Activated CD4-positive, alpha-beta T cell treated with anti-CD3 and anti-CD28 coated beads for 36 hours (primary cell): ENCODE measurements around the gene SCN1A. TPM values are rescaled to one million over a fixed set of nuclear protein-coding genes. Genes with fewer than 3 reads are reported as not detected.
"Not testable (repeated sequence)": the region's sequence is repeated elsewhere in the genome, so short reads cannot be mapped to it uniquely, and the experiment has no call there.

ENCODE experiments used
- ATAC-seq: fragments of 200-7000 bp; cut with Tn5 transposase; one replicate; pipeline ENCODE4 v1.10.0; 2021; ENCODE audit warnings: mild to moderate bottlenecking, moderate library complexity
- CTCF ChIA-PET: fragments of 350-600 bp; sonication (Branson Sonifier 250); formaldehyde crosslinking; loops from one replicate; lab custom pipeline; 2021; ENCODE audit warnings: antibody characterized with exemption; lab: Charles Lee
- POLR2A ChIA-PET: fragments of 350-600 bp; sonication (Branson Sonifier 250); formaldehyde crosslinking; loops from one replicate; lab custom pipeline; 2021; ENCODE audit warnings: antibody characterized with exemption, inconsistent platforms; lab: Charles Lee
- DNase-seq: peaks from one replicate; pipeline ENCODE4 v3.0.0-alpha.2; 2020
- H3K27ac Mint-ChIP-seq: one replicate; pipeline ENCODE4 v1.8.0; 2021; ENCODE audit warnings: mixed read lengths
- H3K27me3 Mint-ChIP-seq: one replicate; pipeline ENCODE4 v1.8.0; 2021; ENCODE audit warnings: mixed read lengths
- H3K36me3 Mint-ChIP-seq: one replicate; pipeline ENCODE4 v1.8.0; 2021; ENCODE audit warnings: low read depth, mixed read lengths
- H3K4me1 Mint-ChIP-seq: one replicate; pipeline ENCODE4 v1.8.0; 2021; ENCODE audit warnings: mixed read lengths
- H3K4me3 Mint-ChIP-seq: one replicate; pipeline ENCODE4 v1.8.0; 2021; ENCODE audit warnings: mild to moderate bottlenecking, moderate library complexity, mixed read lengths
- H3K9me3 Mint-ChIP-seq: one replicate; pipeline ENCODE4 v1.8.0; 2021; ENCODE audit warnings: low read depth, mixed read lengths
- intact Hi-C, 2 experiments: fragments of 100-400 bp; cut with DNase I in 1 of 2; cut with micrococcal nuclease in 1 of 2; formaldehyde crosslinking; loops; one replicate each; pipeline versions ENCODE4 v1.14.2 to v1.15.1; 2022 to 2024; cut with DNase I, micrococcal nuclease
- total RNA-seq, 2 experiments: library from RNA; stranded (reverse); gene quantifications; one replicate each; pipeline ENCODE4 v1.2.3, GENCODE V29; 2021

Gene SCN1A
- total RNA-seq, 2 experiments from 2014 or later: not detected

DNA sequence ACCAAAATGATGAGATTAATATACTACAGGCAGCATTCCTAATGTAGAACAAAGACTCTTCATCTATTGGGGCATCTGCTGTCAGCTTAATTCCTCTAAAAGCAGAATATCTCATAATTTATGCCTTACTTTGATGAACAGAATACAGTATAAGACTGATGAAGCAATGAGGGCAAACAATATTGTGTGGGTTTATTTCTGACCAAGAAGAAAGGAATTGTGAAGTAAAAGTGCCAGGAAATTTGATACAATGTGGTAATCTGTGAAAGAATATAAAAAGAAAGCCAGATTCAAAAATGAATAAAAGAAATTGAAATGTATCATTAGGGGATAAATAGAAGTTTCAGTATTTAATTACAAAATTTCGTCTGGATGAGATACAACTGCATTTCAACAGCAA lies 95.5 kb downstream of the SCN1A start:
- POLR2A ChIA-PET: no interaction called here
- H3K9me3 Mint-ChIP-seq: no peaks in the 10 kb centered on the region
- ATAC-seq (no peak), DNase-seq (no peak)
- CTCF ChIA-PET: interaction anchor here (1.0 kb wide), 1 partner anchor 9 kb away, joined by 3 read pairs; no protein-coding TSS in a partner anchor
- H3K27ac Mint-ChIP-seq: no peak overlapping the region
- no peaks in the 10 kb centered on the region for H3K4me1 Mint-ChIP-seq
- H3K4me3 Mint-ChIP-seq: no peak overlapping the region
- H3K27me3 Mint-ChIP-seq: peaks cover 5% of the 10 kb centered on the region
- no peaks in the 10 kb centered on the region for H3K36me3 Mint-ChIP-seq
- intact Hi-C loops: no loop called here

DNA sequence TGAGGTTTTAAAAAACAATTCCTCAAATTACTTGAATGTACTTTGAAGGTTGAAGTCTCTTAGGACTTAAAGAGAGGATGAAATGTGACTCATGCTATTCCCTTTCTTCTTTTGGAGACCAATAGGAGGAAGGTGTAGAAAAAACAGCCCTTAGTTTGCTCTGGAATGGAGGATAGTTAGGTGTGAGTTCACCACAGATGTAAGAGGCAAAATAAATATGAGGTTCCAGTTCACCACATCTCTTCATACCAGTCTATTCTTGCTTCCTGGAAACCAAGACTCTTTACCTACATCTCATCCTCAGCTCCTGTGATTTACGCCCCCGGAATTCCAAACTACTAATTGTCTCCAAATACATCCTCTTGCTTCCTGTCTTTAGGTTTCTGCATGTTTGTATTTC lies 96.8 kb downstream of the SCN1A start:
- no peaks in the 10 kb centered on the region for H3K9me3 Mint-ChIP-seq
- no peak overlapping the region for H3K27ac Mint-ChIP-seq
- ChIA-PET CTCF (interaction anchor here (1.0 kb wide), 1 partner anchor 8 kb away, joined by 3 read pairs; no protein-coding TSS in a partner anchor), POLR2A (no interaction called here)
- H3K36me3 Mint-ChIP-seq: no peaks in the 10 kb centered on the region
- H3K4me1 Mint-ChIP-seq: no peaks in the 10 kb centered on the region
- intact Hi-C loops: no loop called here
- H3K4me3 Mint-ChIP-seq: no peak overlapping the region
- no peak for ATAC-seq
- H3K27me3 Mint-ChIP-seq: peaks cover 5% of the 10 kb centered on the region
- no peak for DNase-seq

DNA sequence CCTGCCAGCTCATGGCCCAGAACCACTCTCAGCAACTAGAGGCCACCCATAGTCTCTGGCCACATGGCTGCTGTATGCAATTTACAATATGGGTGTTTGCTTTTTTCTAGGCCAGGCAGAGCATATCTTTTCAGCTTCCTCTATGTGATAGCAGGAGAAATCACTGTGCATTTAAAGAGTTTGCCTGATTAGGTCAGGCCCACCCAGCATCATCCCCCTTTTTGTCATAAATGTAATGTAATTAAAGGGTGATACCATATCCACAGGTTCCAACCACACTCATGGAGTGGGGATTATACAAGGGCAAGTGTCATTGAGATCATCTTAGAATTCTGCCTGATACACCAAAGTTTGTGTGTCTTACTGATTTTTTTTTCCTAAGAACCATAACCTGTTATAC lies 102.5 kb downstream of the SCN1A start:
- Mint-ChIP-seq H3K27ac (no peak overlapping the region), H3K36me3 (no peaks in the 10 kb centered on the region), H3K27me3 (peaks cover 5% of the 10 kb centered on the region), H3K4me3 (no peak overlapping the region), H3K9me3 (no peaks in the 10 kb centered on the region), H3K4me1 (no peaks in the 10 kb centered on the region)
- ChIA-PET CTCF (no interaction called here), POLR2A (no interaction called here)
- ATAC-seq (no peak), DNase-seq (no peak)
- intact Hi-C loops: no loop called here

GRCh38 chr2:166017208-166017607 lies 110.6 kb downstream of the SCN1A start:
- H3K4me3 Mint-ChIP-seq: no peak overlapping the region
- no peaks in the 10 kb centered on the region for H3K4me1 Mint-ChIP-seq
- POLR2A ChIA-PET: no interaction called here
- H3K9me3 Mint-ChIP-seq: no peaks in the 10 kb centered on the region
- CTCF ChIA-PET: interaction anchor here (0.9 to 1.0 kb wide), 2 partner anchors 40 to 65 kb away, joined by 3 to 5 read pairs; no protein-coding TSS in a partner anchor
- peaks cover 7% of the 10 kb centered on the region for H3K27me3 Mint-ChIP-seq
- no peak overlapping the region for H3K27ac Mint-ChIP-seq
- peak; percentile 36 for ATAC-seq
- intact Hi-C loops: no loop called here
- no peaks in the 10 kb centered on the region for H3K36me3 Mint-ChIP-seq
- DNase-seq: no peak

DNA sequence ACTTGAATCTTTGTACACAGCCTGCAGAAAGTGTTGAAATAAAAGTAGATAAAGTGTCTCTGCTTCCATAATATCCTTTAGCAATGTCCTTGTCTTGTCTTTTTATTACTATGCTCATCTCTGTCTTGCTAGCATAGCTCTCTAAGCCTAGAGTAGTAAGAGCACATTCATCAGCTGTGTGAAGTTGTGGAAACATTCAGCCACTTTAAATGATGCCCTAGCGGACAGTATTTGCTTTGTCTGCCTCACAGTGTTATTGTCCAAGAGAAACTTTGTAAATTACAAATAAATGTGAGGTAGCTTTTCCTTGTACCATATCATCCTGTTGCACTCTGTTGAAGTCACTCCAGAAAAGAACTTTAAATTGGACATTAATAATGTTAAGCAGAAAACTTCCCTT lies 113.9 kb downstream of the SCN1A start:
- ATAC-seq (no peak), DNase-seq (no peak)
- ChIA-PET CTCF (no interaction called here), POLR2A (no interaction called here)
- intact Hi-C loops: no loop called here
- Mint-ChIP-seq H3K9me3 (no peaks in the 10 kb centered on the region), H3K36me3 (no peaks in the 10 kb centered on the region), H3K27me3 (peaks cover 7% of the 10 kb centered on the region), H3K27ac (no peak overlapping the region), H3K4me1 (no peaks in the 10 kb centered on the region), H3K4me3 (no peak overlapping the region)

DNA sequence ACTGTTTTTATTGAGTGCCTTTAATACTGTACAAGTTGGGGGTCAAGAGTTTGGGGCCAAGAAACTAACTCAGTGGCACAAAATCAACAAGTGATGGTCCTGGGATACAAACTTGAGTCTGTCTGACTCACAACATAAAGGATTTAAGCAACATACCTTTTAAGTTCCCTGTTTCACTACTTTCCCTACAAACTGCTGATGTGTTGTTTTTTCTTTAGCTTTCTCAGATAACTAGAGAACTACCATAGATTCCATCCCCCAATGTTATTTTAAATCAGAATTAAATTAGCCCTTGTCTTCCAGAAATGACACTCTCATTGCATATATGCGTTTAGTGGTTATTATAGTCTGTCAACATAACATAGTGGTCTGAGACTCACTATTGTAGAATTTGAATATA lies 116.2 kb downstream of the SCN1A start:
- DNase-seq (no peak), ATAC-seq (no peak)
- no peak overlapping the region for H3K4me3 Mint-ChIP-seq
- H3K9me3 Mint-ChIP-seq: no peaks in the 10 kb centered on the region
- CTCF ChIA-PET: interaction anchor here (0.6 kb wide), 1 partner anchor 10 kb away, joined by 4 read pairs; no protein-coding TSS in a partner anchor
- POLR2A ChIA-PET: no interaction called here
- peaks cover 11% of the 10 kb centered on the region for H3K27me3 Mint-ChIP-seq
- no peaks in the 10 kb centered on the region for H3K4me1 Mint-ChIP-seq
- intact Hi-C loops: no loop called here
- H3K27ac Mint-ChIP-seq: no peak overlapping the region
- H3K36me3 Mint-ChIP-seq: no peaks in the 10 kb centered on the region

DNA sequence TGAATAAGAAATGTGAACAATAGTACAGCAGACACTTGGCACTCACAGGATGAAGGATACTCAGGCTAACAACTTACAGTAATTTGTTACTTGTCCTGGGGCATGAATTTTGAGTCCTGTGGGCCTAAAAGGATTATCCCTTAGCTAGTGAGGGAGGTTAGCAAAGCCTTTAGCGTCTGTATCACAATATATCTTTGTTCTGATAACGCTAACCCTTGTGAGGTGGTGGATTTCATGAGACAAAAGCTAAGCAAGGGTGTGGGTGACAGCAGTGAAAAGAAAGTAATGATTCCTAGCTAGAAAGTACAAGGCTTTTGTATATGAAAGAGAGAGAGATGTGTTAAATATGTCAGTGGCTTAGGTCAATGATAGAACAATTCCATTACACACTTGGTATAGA lies 127.4 kb downstream of the SCN1A start:
- Mint-ChIP-seq H3K36me3 (no peaks in the 10 kb centered on the region), H3K4me1 (no peaks in the 10 kb centered on the region), H3K9me3 (no peaks in the 10 kb centered on the region), H3K27ac (no peak overlapping the region), H3K27me3 (peaks cover 5% of the 10 kb centered on the region), H3K4me3 (no peak overlapping the region)
- DNase-seq: no peak
- intact Hi-C loops: no loop called here
- ChIA-PET POLR2A (interaction anchor here (0.5 kb wide), 1 partner anchor 226 kb away, joined by 6 read pairs; no protein-coding TSS in a partner anchor), CTCF (interaction anchor here (0.8 kb wide), 1 partner anchor 128 kb away, joined by 3 read pairs; the partner anchor contains the start of gene SCN1A)
- ATAC-seq: no peak

GRCh38 chr2:165990846-165991245 lies 137.0 kb downstream of the SCN1A start:
- ChIA-PET POLR2A (interaction anchor here (0.6 kb wide), 1 partner anchor 593 kb away, joined by 3 read pairs; no protein-coding TSS in a partner anchor), CTCF (no interaction called here)
- H3K27me3 Mint-ChIP-seq: peaks cover 11% of the 10 kb centered on the region
- intact Hi-C loops: no loop called here
- no peak overlapping the region for H3K27ac Mint-ChIP-seq
- no peaks in the 10 kb centered on the region for H3K36me3 Mint-ChIP-seq
- H3K4me3 Mint-ChIP-seq: no peak overlapping the region
- no peaks in the 10 kb centered on the region for H3K4me1 Mint-ChIP-seq
- no peak for DNase-seq
- no peak for ATAC-seq
- no peaks in the 10 kb centered on the region for H3K9me3 Mint-ChIP-seq

DNA sequence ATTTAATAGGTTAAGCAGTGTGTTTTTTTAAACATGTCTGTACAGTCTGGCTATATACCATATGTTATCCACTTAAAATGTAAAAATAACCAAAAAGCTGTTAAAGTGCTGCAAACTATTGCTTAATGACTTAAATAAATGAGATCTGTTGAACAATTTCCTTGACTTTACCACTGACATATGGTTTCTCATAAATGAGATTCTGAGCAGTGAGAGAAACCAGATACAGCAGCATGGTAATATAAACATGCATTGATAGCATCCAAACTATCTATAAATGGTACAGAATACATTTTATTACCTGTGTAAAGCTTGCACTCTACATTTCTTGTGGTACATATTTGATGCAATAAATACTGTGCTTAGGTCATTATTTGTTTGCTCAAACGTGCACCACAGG lies 138.0 kb downstream of the SCN1A start:
- Mint-ChIP-seq H3K27ac (no peak overlapping the region), H3K9me3 (no peaks in the 10 kb centered on the region), H3K4me3 (no peak overlapping the region), H3K4me1 (no peaks in the 10 kb centered on the region), H3K36me3 (no peaks in the 10 kb centered on the region), H3K27me3 (peaks cover 17% of the 10 kb centered on the region)
- no peak for DNase-seq
- no peak for ATAC-seq
- intact Hi-C loops: no loop called here
- ChIA-PET CTCF (no interaction called here), POLR2A (no interaction called here)

- Mint-ChIP-seq H3K27me3 (peaks cover 29% of the 10 kb centered on the region), H3K27ac (no peak overlapping the region), H3K36me3 (no peaks in the 10 kb centered on the region), H3K4me3 (no peak overlapping the region), H3K9me3 (no peaks in the 10 kb centered on the region), H3K4me1 (no peaks in the 10 kb centered on the region)
- no peak for ATAC-seq
- intact Hi-C loops: no loop called here
- ChIA-PET POLR2A (no interaction called here), CTCF (no interaction called here)
- DNase-seq: no peak
Observed at GRCh38 chr2:165985120-165985519, 142.7 kb downstream of the SCN1A start.

GRCh38 chr2:165972161-165972560 lies 155.7 kb downstream of the SCN1A start:
- DNase-seq, H3K4me1 Mint-ChIP-seq, H3K36me3 Mint-ChIP-seq, intact Hi-C loops, H3K9me3 Mint-ChIP-seq, POLR2A ChIA-PET, H3K4me3 Mint-ChIP-seq, ATAC-seq, H3K27ac Mint-ChIP-seq: not testable (repeated sequence)
- H3K27me3 Mint-ChIP-seq: peaks cover 13% of the 10 kb centered on the region
- CTCF ChIA-PET: interaction anchor here (0.6 to 1.5 kb wide), 2 partner anchors 15 to 156 kb away, joined by 3 to 4 read pairs; partner anchors contain the start of gene SCN1A

DNA sequence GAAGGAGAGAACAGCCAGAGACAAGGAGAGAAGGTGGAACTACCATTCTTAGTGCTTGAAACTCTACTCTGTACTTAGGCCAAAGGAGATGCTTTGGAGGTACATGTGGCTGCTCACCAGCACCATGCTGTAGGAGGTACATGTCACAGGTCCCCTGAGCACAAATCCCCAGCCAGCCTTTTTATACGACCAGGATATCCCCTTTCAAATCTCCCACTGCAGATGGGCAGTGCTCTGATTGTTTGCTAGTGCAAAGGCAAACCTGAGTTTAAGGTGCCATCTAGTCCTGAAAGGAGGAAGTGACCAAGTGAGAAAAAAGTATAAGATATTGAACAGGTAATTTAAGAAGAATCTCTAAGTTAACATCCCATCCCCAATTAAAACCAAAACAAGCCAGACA lies 157.2 kb downstream of the SCN1A start:
- Mint-ChIP-seq H3K36me3 (no peaks in the 10 kb centered on the region), H3K27ac (no peak overlapping the region), H3K9me3 (no peaks in the 10 kb centered on the region), H3K4me3 (no peak overlapping the region), H3K27me3 (peaks cover 16% of the 10 kb centered on the region), H3K4me1 (no peaks in the 10 kb centered on the region)
- ATAC-seq: no peak
- CTCF ChIA-PET: no interaction called here
- intact Hi-C loops: no loop called here
- DNase-seq: no peak
- POLR2A ChIA-PET: no interaction called here
